ENCODE data around the gene PKD2.
"Not testable (repeated sequence)": the region's sequence is repeated elsewhere in the genome, so short reads cannot be mapped to it uniquely, and the experiment has no call there.

The PKD2 gene

DNA sequence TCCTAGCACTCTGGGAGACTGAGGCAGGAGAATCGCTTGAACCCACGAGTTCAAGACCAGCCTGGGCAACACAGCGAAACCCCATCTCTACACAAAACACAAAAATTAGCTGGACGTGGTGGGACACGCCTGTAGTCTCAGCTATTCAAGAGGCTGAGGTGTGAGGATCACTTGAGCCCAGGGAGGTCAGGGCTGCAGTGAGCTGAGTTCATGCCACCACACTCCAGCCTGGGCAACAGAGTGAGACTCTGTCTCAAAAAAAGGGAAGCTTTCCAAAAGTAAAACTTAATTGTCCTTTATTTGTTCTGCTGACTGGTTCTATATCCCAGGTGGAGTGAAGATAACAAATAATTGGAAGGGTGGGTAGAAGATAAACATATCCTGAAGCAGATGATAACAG, 105.4 kb downstream of the PKD2 start:
- no peak overlapping the region for H3K4me3 ChIP-seq (ENCODE audit: low read depth, low read length)
- no peak for DNase-seq (ENCODE audit: low read depth)
- TF ChIP-seq, protein P1, sequence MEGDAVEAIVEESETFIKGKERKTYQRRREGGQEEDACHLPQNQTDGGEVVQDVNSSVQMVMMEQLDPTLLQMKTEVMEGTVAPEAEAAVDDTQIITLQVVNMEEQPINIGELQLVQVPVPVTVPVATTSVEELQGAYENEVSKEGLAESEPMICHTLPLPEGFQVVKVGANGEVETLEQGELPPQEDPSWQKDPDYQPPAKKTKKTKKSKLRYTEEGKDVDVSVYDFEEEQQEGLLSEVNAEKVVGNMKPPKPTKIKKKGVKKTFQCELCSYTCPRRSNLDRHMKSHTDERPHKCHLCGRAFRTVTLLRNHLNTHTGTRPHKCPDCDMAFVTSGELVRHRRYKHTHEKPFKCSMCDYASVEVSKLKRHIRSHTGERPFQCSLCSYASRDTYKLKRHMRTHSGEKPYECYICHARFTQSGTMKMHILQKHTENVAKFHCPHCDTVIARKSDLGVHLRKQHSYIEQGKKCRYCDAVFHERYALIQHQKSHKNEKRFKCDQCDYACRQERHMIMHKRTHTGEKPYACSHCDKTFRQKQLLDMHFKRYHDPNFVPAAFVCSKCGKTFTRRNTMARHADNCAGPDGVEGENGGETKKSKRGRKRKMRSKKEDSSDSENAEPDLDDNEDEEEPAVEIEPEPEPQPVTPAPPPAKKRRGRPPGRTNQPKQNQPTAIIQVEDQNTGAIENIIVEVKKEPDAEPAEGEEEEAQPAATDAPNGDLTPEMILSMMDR (IDR thresholded peaks at IDR 0.05; ENCODE audit: insufficient read depth, low read depth, low read length, missing control alignments) = no peak

DNA sequence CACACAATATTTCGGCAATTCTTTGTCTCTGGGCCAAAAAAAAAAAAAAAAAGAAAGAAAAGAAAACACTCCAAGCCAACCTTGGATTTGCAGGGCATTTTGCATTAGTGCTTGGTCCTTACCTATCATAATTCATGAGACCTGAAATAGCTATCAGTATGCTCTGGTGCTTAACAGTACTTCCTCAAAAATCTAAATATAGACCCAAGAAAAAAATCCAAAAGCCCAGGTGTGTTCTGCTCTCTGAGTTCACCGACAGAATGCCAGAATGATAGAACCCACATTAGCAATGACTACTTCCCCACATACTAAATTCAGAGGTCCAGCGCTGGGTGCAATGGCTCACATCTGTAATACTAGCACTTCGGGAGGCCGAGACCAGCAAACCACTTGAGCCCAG, 108.2 kb downstream of the PKD2 start:
- no peak overlapping the region for H3K4me3 ChIP-seq (ENCODE audit: low read depth, low read length)
- DNase-seq (ENCODE audit: low read depth) = no peak
- TF ChIP-seq, protein P1 (IDR thresholded peaks at IDR 0.05; ENCODE audit: insufficient read depth, low read depth, low read length, missing control alignments) = no peak

DNA sequence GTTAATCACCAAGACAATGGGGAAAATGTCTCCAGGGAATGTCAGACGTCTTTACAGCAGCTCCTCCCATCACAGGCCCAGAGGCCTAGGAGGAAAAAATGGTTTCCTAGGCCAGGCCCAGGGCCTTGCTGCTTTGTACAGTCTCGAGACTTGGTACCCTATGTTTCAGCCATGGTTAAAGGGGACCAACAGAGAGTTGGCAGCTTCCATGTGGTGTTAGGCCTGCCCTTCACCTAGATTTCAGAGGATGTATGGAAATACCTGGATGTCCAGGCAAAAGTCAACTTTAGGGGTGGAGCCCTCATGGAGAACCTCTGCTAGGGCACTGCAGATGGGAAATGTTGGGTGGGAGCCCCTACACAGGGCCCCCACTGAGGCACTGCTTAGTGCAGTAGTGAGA, 112.5 kb downstream of the PKD2 start:
- no peak overlapping the region for H3K4me3 ChIP-seq (ENCODE audit: low read depth, low read length)
- TF ChIP-seq, protein P1 (IDR thresholded peaks at IDR 0.05; ENCODE audit: insufficient read depth, low read depth, low read length, missing control alignments) = no peak
- no peak for DNase-seq (ENCODE audit: low read depth)

DNA sequence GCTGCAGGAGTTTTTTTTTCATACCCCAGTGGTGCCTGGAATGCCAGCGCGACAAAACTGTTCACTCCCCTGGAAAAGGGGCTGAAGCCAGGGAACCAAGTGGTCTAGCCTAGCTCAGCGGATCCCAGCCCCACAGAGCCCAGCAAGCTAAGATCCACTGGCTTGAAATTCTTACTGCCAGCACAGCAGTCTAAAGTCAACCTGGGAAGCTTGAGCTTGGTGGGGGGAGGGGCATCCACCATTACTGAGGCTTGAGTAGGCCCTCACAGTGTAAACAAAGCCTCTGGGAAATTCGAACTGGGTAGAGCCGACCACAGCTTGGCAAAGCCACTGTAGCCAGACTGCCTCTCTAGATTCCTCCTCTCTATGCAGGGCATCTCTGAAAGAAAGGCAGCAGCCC, 114.8 kb downstream of the PKD2 start:
- not testable (repeated sequence) for H3K4me3 ChIP-seq (ENCODE audit: low read depth, low read length); DNase-seq (ENCODE audit: low read depth)

All from GM12865 (cell line).